ENCODE data around the gene SLC1A3.
"Not testable (repeated sequence)": the region's sequence is repeated elsewhere in the genome, so short reads cannot be mapped to it uniquely, and the experiment has no call there.

The SLC1A3 gene

DNA sequence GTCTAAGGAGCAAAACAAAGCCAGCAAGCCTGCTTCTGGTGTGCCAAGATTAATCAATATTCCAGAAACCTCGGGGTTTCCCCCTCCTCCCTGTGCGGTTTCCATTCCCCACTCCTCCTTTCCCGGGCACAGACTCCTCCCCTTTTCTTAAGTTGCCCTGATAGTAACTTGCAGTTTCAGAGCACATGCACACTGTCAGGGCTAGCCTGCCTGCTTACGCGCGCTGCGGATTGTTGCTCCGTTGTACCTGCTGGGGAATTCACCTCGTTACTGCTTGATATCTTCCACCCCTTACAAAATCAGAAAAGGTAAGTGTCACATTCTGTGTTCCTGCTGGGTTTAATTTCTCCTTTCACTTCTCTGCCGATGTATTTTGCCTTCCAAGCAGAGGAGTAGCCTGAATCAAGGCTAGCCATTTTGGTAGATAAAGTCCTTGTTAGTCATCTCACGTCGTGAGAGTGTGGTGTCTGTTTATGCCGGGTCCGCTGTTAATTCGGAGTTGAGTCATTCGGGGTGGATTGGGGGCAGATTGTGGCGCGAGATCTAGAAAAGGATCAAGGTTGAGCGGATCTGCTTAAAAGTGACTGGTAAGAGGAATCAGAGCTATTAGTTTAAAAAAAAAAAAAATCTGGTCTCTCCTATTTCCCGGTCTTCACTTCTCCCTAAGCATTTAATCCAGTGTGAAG lies at the start of gene SLC1A3:
Gene SLC1A3, plus strand, starts transcription at position 179 of the 686 bp plus-strand sequence. CDS start 1,818 bp downstream, outside the sequence.
- peak; percentile 42 for DNase-seq (ENCODE audit: low read depth)

DNA sequence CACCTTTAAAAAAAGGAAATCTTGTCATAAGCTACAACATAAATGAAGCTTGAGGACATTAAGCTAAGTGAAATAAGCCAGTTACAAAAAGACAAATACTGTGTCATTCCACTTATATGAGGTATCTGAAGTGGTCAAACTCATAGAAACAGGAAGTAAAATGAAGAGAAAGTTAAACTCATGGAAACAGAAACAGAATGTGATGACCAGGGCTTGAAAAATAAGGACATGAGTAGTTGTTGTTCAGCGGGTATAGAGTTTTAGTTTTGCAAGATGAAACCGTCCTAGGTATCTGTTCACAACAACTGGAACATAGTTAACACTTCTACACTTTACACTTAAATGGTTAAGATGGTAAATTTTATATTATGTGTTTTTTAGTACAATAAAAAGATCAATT lies 47.8 kb upstream of the SLC1A3 start:
- DNase-seq (ENCODE audit: low read depth) = no peak

DNA sequence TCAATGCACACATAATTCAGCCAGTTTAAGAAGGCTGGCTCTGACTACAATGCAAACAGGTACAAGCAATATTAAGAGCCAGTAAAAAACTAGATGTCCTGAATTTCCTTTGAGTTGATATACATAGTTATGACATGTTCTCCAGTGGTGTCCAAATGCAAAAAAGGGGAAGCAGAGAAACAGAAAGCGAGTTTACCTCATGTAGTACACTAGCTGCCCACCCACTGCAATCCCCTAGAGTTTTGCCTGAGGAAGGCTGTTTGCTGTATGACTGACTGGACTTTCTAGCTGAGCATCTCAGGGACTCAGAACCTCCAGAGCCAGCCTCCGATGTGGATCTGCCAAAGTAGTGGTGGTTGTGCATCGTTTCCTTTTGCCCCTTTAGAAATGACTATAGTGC lies 44.8 kb upstream of the SLC1A3 start:
- no peak for DNase-seq (ENCODE audit: low read depth)

DNA sequence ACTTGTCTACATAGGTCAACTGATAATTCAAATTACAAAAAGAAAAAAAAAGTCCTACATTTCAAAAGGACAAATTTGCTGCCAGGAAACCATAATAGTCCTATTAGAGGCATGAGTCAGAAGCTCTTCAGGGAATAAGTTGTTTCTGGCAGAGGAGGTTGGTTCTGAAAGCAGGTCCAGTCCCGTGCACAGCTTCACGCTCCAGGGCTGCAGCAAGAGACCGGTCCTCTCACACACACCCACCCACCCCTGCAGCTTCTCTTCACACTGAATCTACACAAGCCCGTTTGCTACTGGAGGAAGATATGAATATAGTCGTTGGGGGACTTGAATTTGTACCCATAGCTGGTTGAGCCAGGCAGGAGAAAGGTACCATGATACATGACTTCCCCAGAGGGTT lies 36.9 kb upstream of the SLC1A3 start:
- peak; percentile 57 for DNase-seq (ENCODE audit: low read depth)

DNA sequence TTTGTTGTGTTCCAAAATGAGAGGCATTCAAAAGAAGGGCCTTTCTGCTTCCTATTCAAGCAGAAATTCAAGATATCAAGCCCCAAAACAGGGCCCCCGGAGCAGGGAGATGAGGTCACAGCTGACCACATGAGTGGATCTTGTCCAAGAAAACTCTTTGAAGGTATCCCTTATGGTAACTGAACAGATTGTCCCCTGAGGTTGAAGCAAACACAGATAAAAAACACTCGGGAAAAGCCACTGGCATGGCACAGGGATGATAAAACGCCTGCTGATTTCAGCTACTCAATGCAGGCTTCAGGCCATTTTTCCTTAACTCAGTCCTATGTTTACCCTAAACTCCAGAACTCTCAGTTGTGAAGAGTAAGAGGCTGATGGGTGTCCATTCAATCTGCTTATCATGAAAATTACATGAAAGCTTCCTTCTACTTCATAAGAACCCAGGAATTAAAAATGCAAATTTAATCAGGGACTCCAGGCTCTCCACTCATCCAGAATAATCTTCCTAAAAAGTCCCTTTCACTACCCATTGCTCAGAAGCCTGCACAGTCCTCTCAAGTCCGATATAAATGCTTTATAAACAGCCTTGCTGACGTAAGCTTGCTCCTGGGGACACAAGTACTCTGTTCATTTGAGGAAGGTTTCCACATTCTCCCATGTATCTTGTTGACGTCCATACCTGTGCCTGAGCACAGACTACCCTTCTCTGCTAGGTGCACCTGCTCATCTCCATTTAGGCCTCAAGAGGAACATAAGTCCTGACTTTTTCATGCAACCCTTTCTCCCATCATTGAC lies 35.9 kb upstream of the SLC1A3 start:
- no peak for DNase-seq (ENCODE audit: low read depth)

DNA sequence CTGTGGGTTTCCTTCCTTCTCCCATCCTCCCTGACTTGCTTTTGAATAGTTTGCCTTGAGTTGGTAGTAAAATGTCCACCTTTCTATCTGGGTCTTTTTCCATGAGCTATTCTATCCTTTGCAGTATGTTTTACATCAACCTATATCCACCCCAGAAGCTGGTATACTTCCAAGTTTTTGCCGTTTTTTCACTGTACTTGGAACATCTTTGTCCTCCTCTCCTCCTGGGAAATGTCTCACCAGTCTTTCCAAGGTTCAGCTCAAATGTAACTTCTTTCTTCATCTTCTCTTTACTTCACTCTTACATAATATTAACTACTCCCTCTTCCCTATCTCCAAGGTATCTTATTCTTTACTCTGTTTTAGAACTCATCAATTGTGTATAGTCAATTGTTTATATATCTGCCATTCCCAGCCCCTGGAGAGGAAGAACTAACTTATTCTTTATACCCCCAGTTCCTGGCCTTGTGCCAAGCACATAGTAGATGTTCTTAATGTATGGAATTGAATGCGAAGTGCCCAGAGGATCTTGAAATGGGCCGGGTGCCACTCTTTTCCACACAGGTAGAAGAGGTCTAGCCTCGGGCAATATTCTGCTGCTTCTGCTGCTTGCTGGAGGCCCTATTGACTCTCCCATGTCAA lies 34.9 kb upstream of the SLC1A3 start:
- DNase-seq (ENCODE audit: low read depth) = no peak

DNA sequence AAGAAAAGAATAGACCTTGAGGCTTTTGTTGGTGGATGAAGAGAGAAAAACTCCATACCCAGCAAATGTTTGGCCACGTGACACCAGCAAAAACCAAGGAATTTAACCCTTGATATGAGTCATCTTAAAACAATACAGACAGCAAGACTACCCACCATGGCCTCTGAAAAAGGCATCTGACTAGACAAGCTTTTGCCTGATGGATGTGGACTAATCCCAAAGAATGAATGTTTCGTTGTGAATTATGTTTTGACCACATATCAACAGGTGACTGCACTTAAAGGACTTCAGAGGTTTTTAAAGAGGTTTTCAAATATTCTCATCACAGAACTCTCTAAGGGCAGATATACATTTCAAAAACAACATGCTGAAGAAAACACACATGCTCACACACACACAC lies 33.0 kb upstream of the SLC1A3 start:
- no peak for DNase-seq (ENCODE audit: low read depth)

DNA sequence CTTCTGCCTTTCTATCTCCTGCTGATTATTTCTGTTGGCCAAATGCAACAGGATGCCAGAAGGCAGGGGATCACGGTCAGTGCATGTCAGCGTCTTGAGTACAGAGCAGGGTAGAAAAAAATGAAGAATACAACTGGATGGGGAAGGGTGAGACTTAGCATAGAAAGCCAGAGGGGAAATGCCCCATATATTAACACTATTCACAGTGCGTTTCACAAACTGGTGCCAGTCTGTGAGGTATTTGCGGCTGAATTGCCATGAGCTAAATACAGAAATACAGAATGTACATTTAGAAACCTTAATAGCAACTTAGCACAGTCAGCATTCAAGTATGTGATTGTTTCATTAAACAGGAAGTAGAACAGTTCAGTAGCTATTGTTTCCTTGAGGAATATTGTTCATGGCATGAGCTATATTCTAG lies 31.0 kb upstream of the SLC1A3 start:
- DNase-seq (ENCODE audit: low read depth) = peak; percentile 21

DNA sequence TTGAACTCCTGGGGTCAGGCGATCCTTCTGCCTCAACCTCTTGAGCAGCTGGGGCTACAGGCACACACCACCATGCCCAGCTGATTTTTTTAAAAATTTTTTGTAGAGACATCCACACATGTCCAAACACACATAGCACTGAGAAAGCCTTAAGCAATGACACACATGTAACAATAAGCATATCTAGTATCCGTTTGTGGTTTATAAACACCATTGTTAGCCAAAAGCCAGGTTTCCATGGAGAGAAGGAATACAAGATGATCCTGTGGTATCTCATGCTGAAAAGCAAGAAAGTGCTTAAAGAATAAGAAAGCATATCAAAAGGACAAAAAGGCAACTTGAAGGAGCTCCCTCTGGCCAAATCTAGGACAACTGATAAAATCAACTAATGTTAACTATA lies 29.7 kb upstream of the SLC1A3 start:
- DNase-seq (ENCODE audit: low read depth) = no peak

DNA sequence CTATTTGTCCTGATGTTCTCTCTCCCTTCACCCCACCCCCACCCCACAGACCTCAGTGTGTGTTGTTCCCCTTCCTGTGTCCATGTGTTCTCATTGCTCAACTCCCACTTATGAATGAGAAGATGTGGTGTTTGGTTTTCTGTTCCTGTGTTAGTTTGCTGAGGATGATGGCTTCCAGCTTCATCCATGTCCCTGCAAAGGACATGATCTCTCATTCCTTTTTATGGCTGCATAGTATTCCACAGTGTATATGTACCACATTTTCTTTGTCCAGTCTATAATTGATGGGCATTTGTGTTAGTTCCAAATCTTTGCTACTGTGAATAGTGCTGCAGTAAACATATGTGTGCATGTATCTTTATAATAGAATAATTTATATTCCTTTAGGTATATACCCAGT lies 26.5 kb upstream of the SLC1A3 start:
- not testable (repeated sequence) for DNase-seq (ENCODE audit: low read depth)

DNA sequence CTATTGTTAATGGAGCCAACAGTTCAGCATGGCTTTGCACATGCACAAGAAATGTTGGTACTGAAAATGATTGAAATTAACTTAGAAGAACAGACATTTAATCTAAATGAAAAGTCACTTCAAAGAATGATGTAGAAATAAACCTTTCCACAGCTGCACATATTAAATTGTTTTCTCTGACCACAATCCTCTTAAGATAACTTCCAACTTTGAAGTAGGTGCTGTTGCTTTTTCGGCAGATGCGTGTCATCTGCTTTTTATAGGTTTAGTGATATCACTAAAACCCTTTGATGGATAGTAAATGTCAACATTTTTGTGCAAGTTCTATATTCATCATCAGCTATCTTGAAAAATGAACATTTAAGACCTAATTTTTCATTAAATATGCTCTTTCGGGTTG lies 25.3 kb upstream of the SLC1A3 start:
- DNase-seq (ENCODE audit: low read depth) = no peak

DNA sequence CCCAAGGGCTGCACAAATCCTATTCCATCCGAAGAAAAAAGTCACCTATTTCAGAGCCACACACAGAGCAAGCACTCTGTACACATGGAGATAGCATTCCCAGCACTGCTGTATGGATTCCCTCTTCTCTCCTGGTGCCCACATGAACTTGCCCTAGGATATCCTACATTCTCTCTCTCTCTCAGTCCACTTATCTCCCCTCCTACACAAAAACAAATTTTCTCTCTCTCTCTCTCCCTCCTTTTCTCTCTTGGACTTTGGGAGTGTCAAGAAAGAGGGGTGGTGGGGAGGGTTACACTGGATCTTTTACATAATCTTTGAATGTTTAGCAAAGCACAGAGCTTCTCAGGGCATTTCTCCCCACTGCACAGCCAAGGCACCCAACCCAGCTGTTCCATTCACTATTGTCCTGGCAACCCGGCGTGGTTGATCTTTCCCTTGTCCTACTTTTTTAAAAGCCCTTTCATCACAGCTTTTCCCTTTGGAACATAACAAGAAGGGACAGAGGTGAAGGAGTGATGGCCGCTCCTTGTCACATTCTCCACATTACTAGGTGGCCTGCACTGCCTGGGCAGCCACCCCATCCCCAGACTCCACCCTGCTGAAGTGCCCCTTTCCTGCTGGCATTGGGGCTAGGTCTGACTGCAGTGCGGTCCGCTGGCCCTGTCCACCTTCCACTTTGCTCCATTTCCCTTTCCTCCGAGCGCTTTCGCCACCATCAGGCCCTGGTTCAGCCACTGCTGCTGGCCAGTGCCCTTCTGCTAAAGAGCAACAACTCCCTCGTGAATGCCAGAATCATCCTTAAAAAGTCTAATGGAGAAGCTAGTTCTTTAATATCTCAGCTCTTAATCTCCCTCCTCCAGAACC lies 22.2 kb upstream of the SLC1A3 start:
- no peak for DNase-seq (ENCODE audit: low read depth)

DNA sequence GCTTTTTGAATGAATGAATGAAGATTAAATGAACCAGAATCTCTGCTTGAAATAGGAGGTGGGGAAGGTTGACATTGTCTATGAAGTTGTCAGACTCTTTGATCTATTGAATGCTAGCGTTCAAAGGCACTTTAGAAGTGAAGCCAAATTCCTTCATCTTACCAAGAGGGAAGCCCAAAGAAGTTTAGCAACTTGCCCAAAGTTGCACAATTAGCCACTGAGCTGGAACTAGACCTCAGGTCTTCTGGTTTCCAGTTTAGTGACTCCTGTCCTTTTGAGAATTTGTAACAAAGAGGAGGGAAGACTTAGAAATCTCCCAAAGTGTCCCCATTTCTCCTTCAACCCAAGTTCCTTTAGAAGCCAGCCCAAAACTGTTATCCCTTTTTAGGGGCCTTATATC lies 20.7 kb upstream of the SLC1A3 start:
- no peak for DNase-seq (ENCODE audit: low read depth)

DNA sequence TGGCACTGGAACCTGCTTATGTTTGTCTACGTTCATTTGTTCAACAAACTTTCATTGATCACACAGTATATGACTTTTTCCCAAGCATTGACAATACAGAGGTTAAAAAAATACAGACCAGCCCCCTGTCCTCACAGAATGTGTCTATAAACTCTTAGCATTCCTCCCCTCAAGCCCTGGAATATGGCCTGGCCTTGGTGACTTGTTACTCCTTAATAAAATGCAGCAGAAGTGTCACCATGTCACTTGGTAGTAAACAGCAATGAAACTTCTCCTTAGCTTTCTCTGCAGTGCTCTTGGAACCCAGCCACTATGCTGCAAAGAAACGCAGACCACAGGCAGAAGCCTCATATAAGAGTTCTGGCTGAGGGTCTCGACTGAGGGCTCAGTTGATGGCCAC lies 19.1 kb upstream of the SLC1A3 start:
- DNase-seq (ENCODE audit: low read depth) = no peak

DNA sequence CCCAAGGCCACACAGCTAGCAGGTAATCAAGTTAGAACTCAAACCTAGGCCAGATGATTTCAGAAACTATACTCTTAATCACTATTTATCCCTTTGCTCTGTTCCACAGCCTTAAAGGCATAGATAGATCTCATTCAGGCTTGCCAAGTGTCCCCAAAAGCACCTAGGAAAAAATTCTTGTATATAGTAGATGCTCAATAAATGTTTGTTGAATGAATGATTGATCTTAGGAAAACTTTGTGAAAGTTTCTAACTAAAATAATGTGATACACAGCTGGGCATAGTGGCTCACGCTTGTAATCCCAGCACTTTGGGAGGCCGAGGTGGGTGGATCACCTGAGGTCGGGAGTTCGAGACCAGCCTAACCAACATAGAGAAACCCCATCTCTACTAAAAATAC lies 16.7 kb upstream of the SLC1A3 start:
- not testable (repeated sequence) for DNase-seq (ENCODE audit: low read depth)

DNA sequence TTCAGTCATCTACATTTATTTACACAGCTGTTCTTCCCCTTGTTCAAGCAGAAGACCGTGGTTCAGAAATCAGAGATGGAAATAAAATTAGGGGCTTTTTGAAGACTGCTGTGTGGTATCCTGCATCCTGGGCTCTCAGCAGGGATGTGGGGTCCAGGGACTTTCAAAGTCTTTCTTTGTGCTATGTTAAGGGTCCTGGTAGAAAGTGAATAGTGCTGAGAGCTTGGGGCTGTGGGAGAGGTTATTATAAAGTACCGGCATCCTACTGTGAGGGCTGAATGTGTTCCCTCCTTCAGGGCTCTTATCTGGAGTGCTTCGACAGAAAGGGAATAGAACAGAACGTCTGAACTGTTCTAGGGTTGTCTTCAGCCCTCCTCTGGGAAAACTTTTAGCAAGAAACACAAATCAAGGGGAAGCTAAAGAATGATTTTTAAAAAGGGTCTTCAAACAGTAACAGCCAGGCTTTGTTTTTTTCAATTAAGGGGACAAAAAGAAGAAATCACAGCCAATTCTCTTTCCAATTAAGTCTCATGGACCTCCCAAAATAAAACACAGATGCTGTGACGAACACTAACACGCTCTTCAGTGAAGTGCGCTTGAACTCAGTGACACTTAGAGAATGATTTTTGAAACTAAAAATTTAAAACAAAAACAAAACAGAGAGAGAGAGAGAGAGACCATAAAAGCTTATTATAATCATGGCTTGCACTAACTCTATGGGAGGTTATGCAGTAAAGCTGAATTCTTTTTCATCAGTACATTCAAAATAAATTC lies 15.7 kb upstream of the SLC1A3 start:
- no peak for DNase-seq (ENCODE audit: low read depth)

DNA sequence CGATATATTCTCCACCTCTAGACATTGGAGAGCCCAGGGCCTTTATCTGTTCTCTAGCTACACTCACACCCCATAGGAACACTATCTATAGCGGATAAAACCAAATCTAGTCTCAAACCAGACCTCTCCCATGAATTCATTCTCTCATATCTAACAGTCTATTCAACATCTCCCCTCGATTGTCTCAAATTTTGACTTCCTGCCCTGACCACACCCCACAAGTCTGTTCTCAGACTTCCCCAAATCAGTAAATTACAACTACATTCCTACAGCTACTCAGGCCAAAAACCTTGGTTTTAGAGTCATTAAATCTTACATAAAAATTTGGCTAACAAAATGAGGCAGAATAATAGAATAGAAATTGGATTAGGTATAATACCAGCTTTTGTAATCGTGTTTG lies 12.5 kb upstream of the SLC1A3 start:
- no peak for DNase-seq (ENCODE audit: low read depth)

DNA sequence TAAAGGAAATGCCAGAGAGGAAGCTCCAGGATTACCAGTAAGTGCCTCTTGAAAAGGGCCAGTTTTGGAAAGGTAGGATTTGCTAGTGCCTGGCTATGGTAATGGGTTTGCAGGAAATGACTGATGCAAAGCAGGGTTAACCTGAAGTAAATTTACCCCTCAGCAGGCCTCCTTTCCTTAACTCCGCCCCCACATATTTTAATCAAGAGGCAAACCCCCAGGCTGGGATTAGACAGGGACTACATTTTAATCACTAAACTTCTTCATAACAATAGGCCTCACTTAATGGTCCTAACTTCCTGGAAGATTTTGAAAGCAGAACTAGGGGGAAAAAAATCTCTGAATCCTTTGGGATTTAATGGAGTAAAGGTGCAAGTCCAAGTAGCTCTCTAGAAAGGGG lies 10.2 kb upstream of the SLC1A3 start:
- no peak for DNase-seq (ENCODE audit: low read depth)

DNA sequence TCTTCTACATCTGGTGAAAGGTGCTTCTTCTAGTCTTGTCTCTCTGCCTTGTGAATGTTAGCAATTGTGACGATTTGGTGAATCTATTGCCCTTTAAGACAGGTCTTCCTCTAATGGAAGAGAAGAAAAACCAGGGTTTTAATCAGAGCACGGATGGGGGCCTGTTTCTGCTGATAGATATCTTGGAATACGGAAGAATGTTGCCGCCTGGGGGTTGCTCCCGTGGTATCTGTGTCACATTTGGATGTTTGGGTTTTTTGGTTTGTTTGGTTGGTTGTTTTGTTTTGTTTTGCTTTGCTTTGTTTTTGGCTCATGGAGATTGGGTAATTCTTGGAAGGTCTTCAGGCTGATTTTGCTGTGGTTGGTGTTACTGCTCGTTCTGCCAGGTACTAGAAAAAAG lies 9.7 kb upstream of the SLC1A3 start:
- DNase-seq (ENCODE audit: low read depth) = no peak

DNA sequence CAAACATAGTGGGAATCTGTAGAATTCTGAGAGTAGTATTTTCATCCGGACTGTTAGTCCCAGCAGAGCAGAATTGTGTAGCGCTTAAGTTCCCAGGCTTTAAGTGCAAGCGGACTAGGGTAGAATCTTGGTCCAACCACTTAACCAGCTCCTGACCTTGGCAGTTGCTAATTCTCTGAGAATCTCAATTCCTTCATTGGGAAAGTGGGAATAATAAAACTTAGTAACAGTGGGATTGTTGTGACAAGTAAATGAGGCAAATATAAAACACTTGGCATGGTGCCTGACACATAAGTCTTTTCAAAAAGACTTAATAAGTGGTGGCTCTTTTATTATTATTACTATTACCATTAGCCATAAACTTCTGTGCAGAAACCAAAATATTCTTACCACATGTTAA lies 8.4 kb upstream of the SLC1A3 start:
- DNase-seq (ENCODE audit: low read depth) = no peak

DNA sequence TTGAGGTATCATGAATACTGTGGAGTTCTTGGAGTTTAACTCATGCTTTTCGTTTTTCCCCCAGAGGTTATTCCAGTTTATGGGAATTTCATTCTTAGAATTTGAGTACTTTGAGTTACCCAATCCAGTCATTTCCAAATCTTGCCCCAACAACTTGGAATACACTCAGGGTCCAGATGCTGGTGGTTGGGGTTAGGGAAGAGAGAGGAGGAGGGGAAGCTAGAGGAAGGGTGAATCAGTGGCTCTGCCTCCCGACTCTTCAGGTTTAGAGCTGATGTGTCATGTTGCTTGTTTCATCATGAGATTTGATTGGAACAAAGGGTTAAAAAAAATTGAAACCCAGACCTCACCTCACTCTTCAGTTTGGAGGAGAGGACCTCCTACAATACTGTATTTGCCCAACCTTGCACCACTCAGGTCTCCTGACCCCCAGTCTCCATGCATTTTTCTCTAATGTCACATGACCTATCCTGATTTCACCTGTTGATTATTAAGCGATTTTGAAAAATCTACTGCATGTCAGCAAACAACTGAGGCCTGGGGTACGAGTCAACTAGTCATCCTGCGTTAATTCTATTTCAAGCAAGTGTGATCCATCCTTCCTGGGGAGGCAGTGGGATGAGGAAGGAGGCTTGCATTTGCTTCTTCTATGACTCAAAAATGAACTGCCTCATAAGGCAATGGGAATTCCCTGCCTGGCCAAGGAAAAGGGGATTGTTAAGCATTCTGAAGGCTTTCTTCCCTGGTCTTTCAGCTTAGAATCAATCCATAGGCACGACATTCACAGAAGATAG lies 6.2 kb upstream of the SLC1A3 start:
- DNase-seq (ENCODE audit: low read depth) = peak; percentile 71

All from fibroblast of gingiva (primary cell).